Fibroblast of villous mesenchyme (primary cell): ENCODE measurements around the gene ZNF860. TPM values are rescaled to one million over a fixed set of nuclear protein-coding genes. Genes with fewer than 3 reads are reported as not detected.

ENCODE experiments used
- DNase-seq: peaks from one replicate; pipeline ENCODE4 v3.0.0-alpha.2; 2010; ENCODE audit warnings: low read depth
- H3K4me3 ChIP-seq: 2 replicates; pipeline ENCODE4 v1.5.1; 2011; ENCODE audit warnings: low read depth, mild to moderate bottlenecking, low read length
- total RNA-seq: library from RNA; depleted of rRNA; stranded (reverse); fragments of >200 nt; gene quantifications from 2 replicates; pipeline ENCODE4 v1.2.3, GENCODE V29; 2012
- TF ChIP-seq, protein P1 (sequence below): IDR thresholded peaks from 2 replicates; pipeline ENCODE4 v1.5.1; 2012; ENCODE audit warnings: low read depth, mild to moderate bottlenecking, low read length; ENCODE audit not compliant: insufficient read depth

Gene ZNF860
- total RNA-seq, 1 donor: 0.86 TPM

DNA sequence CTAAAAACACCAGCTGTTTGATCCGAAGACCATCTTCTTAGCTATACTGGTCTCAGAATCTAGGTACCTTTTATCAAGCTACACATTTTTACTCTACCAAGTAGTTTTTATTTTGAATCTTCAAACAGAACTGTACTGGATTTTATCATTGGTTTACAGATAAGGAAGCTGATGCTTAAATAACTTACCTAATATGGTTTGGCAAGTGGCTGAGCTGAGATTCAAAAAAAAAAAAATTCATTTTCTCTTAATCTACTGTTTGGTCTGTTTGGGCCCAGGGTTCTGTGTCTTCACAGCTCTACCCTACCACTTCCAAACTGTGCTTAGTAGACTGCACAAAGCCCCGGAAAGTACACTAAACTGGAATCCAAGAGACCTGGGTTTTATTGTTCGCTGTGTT lies 35.7 kb downstream of the ZNF860 start:
- no peak overlapping the region for H3K4me3 ChIP-seq
- peak; percentile 56 for DNase-seq
- TF ChIP-seq, protein P1, sequence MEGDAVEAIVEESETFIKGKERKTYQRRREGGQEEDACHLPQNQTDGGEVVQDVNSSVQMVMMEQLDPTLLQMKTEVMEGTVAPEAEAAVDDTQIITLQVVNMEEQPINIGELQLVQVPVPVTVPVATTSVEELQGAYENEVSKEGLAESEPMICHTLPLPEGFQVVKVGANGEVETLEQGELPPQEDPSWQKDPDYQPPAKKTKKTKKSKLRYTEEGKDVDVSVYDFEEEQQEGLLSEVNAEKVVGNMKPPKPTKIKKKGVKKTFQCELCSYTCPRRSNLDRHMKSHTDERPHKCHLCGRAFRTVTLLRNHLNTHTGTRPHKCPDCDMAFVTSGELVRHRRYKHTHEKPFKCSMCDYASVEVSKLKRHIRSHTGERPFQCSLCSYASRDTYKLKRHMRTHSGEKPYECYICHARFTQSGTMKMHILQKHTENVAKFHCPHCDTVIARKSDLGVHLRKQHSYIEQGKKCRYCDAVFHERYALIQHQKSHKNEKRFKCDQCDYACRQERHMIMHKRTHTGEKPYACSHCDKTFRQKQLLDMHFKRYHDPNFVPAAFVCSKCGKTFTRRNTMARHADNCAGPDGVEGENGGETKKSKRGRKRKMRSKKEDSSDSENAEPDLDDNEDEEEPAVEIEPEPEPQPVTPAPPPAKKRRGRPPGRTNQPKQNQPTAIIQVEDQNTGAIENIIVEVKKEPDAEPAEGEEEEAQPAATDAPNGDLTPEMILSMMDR: no peak

DNA sequence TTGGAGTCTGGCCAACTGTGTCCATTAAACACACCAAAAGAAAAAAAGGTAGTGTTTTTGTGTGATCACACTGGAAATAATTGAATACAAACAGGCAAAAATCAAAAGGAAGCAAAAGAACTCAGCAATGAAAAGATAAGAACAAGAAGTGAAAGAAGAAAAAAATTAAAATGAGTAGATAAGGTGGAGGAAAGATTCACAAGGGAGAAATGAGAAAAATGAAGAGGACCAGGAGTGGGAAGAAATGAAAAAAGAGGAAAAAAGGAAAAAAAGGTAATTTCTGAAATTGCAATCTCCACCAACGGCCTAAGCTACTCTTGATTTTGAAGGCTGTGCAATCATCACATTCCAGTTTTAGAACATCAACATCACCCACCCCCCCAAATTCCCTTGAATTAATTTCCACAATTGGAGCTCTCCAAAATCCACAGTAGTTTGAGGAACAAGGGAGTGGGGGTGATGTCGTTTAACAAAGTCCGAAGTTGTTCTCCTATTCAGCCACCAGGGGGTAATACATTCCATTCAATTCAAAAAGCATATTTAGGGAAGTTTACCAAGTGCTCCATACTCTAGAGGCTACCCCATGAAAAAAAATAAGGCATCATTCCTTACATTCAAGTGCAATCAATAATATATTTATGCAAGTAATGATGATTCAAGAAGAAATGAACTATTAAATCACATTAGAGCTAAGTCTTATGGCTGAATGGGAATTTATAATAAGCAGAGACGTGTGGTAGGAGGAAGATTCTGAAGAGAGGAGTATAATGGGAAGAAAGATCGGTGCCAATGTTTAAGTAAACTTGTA lies 37.4 kb downstream of the ZNF860 start:
- H3K4me3 ChIP-seq: no peak overlapping the region
- TF ChIP-seq, protein P1: peak; percentile 74
- DNase-seq: peak; percentile 73

DNA sequence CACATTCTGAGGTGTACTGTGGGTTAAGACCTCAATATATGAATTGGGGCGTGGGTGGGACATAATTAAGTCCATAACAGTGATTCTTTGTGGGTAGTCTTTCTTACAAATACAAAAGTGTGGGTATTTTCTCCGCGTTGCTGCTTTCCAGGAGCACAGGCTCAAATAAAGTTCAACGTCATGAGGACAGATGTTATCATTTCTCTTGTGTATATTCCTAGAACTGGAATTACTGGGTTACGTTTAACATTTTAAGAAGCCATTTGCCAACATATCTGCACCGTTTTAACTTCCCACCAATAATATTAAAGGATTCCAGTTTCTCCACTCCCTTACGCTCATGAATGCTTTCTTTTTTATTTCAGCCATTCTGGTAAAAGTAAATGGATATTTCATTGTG lies 39.6 kb downstream of the ZNF860 start:
- H3K4me3 ChIP-seq: no peak overlapping the region
- no peak for DNase-seq
- TF ChIP-seq, protein P1: no peak

DNA sequence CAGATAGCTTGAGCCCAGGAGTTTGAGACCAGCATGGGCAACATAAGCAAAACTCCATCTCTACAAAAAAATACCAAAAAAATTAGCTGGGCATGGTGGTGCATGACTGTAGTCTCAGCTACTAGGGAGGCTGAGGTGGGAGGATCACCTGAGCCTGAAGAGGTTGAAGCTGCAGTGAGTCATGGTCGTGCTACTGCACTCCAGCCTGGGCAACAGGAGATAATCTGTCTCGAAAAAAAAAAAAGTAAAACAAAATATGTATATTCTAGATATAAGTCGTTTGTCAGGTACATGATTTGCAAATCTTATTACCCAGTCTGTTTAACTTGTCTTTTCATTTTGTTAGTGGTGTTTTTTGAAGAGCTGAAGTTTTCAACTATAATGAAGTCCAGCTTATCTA lies 40.2 kb downstream of the ZNF860 start:
- no peak for DNase-seq
- no peak overlapping the region for H3K4me3 ChIP-seq
- TF ChIP-seq, protein P1: no peak

DNA sequence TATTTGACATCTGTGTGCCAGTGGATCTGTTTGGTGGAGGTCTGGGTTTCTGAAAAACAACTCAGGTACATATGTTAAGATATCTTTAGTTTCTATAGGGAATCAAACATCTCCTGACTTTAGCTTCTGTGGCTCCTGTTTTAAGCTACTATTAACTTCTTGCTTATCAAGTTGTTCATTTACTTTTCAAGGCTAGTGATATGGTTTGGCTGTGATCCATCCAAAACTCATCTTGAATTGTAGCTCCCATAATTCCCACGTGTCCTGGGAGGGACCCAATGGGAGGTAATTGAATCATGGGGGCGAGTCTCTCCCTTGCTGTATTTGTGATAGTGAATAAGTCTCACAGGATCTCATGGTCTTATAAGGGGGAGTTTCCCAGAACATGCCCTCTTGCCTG lies 41.4 kb downstream of the ZNF860 start:
- TF ChIP-seq, protein P1: no peak
- H3K4me3 ChIP-seq: no peak overlapping the region
- no peak for DNase-seq

DNA sequence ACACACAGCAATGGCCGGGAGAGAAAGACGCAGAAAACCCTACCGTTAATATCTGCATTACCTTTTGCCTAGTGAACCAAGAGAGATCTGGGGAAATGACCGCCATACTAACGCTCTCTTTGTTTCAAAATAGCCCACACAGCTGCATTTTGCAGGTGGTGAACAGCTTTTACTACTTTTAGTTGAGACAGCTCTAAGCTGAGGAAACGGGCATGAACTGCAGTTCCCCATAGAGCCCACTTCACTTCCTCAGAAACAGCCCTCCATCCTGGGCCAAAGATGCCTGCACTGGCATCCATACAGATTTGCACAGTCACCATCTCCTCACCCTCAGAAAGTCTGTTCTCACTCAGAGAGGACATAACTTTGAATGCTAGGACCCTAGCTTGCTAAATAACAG lies 45.0 kb downstream of the ZNF860 start:
- DNase-seq: no peak
- TF ChIP-seq, protein P1: no peak
- no peak overlapping the region for H3K4me3 ChIP-seq

DNA sequence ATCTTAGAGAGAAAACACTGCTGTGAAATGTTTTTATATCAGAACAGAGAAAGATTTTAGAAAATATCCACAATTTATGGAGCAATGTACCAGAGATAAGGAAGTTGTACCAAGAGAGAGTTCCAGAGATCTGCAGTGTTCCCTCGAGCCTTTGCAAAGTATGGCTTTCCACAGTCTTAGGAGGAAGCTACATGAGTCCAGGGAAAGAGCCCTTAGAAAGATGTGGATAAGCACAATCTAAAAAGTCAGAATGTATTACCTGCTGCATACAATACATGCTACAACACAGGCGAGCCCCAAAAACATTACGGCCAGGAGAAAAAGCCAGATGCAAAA lies 56.4 kb downstream of the ZNF860 start:
- no peak overlapping the region for H3K4me3 ChIP-seq
- DNase-seq: no peak
- TF ChIP-seq, protein P1: no peak
